ENCODE measurements around the gene OBP2A.

GRCh38 chr9:135565141-135565628, 19.3 kb downstream of the OBP2A start:
- TF ChIP-seq FOXP2 (optimal IDR thresholded peaks at IDR 0.05; ENCODE audit: borderline replicate concordance, extremely low read depth, extremely low read length, insufficient read depth) (no peak), REST (IDR thresholded peaks at IDR 0.05; ENCODE audit: insufficient read depth in 1 of 2, low read depth in 2 of 2, low read length in 2 of 2) (no peak), POLR2AphosphoS5 (IDR thresholded peaks at IDR 0.05; ENCODE audit: low read depth, low read length) (no peak)

Measured in PFSK-1 (cell line).